ENCODE results near the gene CH25H. TPM values are rescaled to one million over a fixed set of nuclear protein-coding genes. Genes with fewer than 3 reads are reported as not detected.

CH25H gene
- total RNA-seq, 1 donor from 2014 or later: 0.70 TPM

DNA sequence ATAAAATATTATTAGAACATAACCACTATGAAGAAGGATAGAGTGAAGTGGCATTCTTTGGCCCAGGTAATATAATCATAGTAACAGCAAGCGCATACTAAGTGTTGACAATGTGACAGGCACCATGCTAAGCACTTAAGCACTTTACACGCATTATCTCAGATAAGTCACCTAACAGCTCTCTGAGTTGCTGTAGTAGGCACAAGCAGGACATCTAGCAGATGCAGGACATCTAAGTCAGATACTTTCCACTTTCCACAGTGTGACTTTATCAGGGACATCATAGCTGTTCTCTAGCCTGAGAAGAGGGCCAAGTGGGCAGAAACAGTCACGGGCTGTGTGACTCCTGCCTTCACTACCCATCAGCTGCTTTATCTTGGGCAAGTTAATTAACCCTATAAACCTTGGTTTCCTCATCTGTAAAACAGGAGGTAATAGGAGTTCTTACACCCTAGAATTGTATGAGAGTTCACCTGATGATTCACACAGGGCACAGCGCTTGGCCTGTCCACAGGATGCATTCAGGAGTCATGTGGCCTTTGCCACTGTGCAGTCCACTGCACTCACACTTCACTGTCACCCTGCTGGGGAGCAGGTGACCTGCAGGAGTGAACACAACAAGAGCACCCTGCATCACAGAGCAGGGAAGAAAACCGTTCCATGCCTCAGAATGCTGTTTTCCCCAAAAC is 32.0 kb upstream of the CH25H start:
- Mint-ChIP-seq H3K4me1 (ENCODE audit: unreplicated experiment) (peaks cover 40% of the 10 kb centered on the region), H3K27ac (no peak overlapping the region), H3K27me3 (no peaks in the 10 kb centered on the region), H3K36me3 (peaks cover 5% of the 10 kb centered on the region), H3K9me3 (no peaks in the 10 kb centered on the region), H3K4me3 (no peak overlapping the region)
- TF ChIP-seq, protein P1, sequence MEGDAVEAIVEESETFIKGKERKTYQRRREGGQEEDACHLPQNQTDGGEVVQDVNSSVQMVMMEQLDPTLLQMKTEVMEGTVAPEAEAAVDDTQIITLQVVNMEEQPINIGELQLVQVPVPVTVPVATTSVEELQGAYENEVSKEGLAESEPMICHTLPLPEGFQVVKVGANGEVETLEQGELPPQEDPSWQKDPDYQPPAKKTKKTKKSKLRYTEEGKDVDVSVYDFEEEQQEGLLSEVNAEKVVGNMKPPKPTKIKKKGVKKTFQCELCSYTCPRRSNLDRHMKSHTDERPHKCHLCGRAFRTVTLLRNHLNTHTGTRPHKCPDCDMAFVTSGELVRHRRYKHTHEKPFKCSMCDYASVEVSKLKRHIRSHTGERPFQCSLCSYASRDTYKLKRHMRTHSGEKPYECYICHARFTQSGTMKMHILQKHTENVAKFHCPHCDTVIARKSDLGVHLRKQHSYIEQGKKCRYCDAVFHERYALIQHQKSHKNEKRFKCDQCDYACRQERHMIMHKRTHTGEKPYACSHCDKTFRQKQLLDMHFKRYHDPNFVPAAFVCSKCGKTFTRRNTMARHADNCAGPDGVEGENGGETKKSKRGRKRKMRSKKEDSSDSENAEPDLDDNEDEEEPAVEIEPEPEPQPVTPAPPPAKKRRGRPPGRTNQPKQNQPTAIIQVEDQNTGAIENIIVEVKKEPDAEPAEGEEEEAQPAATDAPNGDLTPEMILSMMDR (conservative IDR thresholded peaks at IDR 0.05): peak; percentile 20
- DNase-seq (ENCODE audit: extremely low spot score, unreplicated experiment): no peak

DNA sequence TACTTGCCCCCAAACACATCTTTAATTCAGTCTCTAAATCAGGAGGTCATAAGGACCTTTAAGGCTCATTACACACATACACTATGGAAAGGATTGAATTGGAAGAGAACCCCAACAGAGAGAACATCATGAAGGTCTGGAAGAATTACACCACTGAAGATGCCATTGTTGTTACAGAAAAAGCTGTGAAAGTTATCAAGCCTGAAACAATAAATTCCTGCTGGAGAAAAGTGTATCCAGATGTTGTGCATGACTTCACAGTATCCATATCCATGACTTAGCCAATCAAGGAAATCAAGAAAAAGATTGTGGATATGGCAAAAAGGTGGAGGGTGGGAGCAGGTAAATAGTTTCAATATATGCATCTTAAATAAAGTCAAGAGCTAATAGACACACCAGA is 30.7 kb upstream of the CH25H start:
- H3K27me3 Mint-ChIP-seq: no peaks in the 10 kb centered on the region
- TF ChIP-seq, protein P1 (conservative IDR thresholded peaks at IDR 0.05): no peak
- no peak for DNase-seq (ENCODE audit: extremely low spot score, unreplicated experiment)
- peaks cover 36% of the 10 kb centered on the region for H3K4me1 Mint-ChIP-seq (ENCODE audit: unreplicated experiment)
- H3K4me3 Mint-ChIP-seq: no peak overlapping the region
- peaks cover 7% of the 10 kb centered on the region for H3K36me3 Mint-ChIP-seq
- no peak overlapping the region for H3K27ac Mint-ChIP-seq
- H3K9me3 Mint-ChIP-seq: no peaks in the 10 kb centered on the region

DNA sequence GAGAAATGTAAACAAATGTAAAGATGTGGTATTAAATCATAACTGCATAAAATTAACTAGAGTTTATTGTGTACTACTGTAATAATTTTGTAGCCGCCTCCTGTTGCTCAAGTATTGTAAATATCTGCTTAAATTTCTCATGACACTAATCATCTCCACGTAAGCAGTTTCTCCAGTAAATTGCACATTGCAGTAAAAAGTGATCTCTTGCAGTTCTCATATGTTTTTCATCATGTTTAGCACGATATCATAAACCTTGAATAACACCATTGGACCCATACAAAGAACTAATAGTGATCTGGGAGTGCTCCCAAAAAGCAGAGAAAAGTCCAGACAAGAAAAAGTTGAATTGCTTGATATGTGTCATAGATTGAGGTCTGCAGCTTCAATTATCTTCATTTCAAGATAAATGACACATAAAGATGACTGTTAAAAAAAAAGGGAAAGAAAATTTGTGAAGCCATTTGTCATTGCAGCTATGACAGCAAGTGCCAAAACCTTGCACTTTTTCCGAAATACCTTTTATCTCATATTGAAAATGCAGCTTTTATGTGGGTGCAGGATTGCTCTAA is 29.2 kb upstream of the CH25H start:
- peaks cover 8% of the 10 kb centered on the region for H3K36me3 Mint-ChIP-seq
- no peaks in the 10 kb centered on the region for H3K9me3 Mint-ChIP-seq
- H3K4me3 Mint-ChIP-seq: no peak overlapping the region
- DNase-seq (ENCODE audit: extremely low spot score, unreplicated experiment): no peak
- TF ChIP-seq, protein P1 (conservative IDR thresholded peaks at IDR 0.05): no peak
- H3K27me3 Mint-ChIP-seq: no peaks in the 10 kb centered on the region
- peaks cover 28% of the 10 kb centered on the region for H3K4me1 Mint-ChIP-seq (ENCODE audit: unreplicated experiment)
- H3K27ac Mint-ChIP-seq: no peak overlapping the region

DNA sequence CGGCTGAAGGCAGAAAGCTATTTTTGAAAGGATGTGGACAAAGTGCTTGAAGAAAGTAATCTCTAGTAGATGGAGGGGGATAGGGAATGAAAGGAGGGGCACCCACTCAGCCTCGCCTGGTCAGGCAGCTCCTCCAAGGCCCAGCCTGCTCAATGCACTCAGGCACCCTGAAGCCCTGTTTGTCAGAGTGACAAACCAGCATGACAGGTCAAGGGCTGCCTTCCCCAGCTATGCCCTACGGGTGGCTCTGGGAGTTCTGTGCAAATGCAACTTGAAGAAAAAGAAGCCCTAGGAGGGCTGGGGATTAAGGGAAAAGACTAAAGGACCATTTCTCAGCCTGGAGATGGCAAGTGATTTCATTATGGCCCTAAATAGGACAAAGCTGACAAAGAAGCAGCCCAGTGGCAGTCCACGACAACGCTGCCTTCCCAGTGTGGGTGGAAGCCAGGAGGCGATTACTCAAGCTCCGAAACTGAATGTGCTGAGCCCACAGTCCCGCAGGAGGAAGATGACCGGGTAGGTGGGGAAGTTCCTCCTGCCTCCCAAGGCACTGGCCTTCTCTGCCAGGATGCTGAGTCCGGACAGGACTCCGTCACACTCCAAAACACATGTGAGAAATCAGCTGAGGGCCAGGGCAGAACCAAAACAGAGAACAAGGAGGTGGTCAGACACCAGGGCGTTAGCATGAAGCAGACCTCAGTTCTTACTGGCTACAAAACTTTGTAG is 28.1 kb upstream of the CH25H start:
- TF ChIP-seq, protein P1 (conservative IDR thresholded peaks at IDR 0.05): no peak
- H3K4me1 Mint-ChIP-seq (ENCODE audit: unreplicated experiment): peaks cover 21% of the 10 kb centered on the region
- peaks cover 8% of the 10 kb centered on the region for H3K36me3 Mint-ChIP-seq
- H3K27ac Mint-ChIP-seq: no peak overlapping the region
- no peak overlapping the region for H3K4me3 Mint-ChIP-seq
- H3K9me3 Mint-ChIP-seq: no peaks in the 10 kb centered on the region
- no peaks in the 10 kb centered on the region for H3K27me3 Mint-ChIP-seq
- no peak for DNase-seq (ENCODE audit: extremely low spot score, unreplicated experiment)

DNA sequence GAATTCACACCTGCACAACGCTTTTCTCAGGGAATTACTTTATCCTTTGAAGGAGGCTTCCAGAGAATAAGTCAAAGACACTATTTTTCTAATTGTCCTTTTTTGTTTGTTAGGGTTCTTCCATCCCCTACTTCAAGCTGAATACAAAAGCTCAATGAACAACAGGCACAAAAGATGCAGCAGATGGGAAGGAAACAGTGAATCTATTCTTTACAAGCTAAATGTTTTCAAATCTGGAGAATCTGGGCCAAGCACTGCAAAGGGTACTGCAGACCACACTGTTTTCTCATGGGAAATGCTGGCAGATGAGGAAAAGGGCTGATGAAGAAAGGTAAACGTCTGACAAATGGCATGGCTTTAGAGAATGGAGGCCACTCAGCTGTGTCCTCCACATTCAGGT is 25.9 kb upstream of the CH25H start:
- H3K36me3 Mint-ChIP-seq: peaks cover 15% of the 10 kb centered on the region
- H3K9me3 Mint-ChIP-seq: no peaks in the 10 kb centered on the region
- no peak for DNase-seq (ENCODE audit: extremely low spot score, unreplicated experiment)
- no peaks in the 10 kb centered on the region for H3K27me3 Mint-ChIP-seq
- H3K4me1 Mint-ChIP-seq (ENCODE audit: unreplicated experiment): peaks cover 15% of the 10 kb centered on the region
- no peak overlapping the region for H3K27ac Mint-ChIP-seq
- TF ChIP-seq, protein P1 (conservative IDR thresholded peaks at IDR 0.05): no peak
- H3K4me3 Mint-ChIP-seq: no peak overlapping the region
